ENCODE measurements around the gene PACS2.
"Not testable (repeated sequence)": the region's sequence is repeated elsewhere in the genome, so short reads cannot be mapped to it uniquely, and the experiment has no call there.

Gene PACS2

DNA sequence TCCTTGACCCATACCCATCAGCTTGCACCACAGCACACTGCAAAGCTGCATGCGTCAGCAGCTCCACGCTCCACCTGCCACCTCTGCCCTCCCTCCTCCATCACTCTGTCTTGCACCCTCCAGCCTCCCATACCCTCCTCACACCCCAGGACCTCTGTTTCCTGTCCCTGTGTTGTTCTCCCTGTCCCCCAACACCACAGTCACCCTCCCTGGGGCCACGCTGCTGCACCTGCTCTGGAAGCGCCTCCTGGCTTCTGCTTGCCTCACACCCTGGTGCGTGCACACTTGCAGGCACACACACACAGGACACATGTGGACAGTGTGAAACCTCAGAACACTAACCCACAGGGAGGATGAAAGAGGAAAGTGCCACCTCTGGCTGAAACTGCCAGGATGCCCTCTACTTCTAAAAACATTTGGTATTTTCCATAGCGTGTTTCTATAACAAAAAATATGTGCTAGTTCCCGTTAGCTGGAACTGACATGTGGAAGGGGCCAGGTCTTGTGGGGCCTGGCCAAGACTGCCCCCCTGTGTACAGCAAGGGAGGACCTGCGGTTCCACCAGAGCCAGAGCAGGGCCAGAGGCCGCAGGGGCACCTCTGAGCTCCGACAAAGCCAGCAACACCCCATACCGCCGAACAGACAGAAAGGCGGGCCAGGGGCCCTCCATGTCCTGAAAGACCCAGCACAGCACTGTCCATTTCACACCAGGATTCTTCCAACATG lies 23.8 kb upstream of the PACS2 start:
- no peak for TF ChIP-seq CTCF (IDR thresholded peaks at IDR 0.05; ENCODE audit: extremely low read depth, missing control alignments)
- DNase-seq (ENCODE audit: low spot score): no peak

- DNase-seq (ENCODE audit: low spot score): no peak
- TF ChIP-seq CTCF (IDR thresholded peaks at IDR 0.05; ENCODE audit: extremely low read depth, missing control alignments): no peak
These were observed 21.5 kb upstream of the PACS2 start for GRCh38 chr14:105292826-105293711.

- DNase-seq (ENCODE audit: low spot score): no peak
- TF ChIP-seq CTCF (IDR thresholded peaks at IDR 0.05; ENCODE audit: extremely low read depth, missing control alignments): no peak
These were observed 20.4 kb upstream of the PACS2 start for GRCh38 chr14:105294142-105294597.

GRCh38 chr14:105297311-105297710 lies 17.2 kb upstream of the PACS2 start:
- DNase-seq (ENCODE audit: low spot score): not testable (repeated sequence)

DNA sequence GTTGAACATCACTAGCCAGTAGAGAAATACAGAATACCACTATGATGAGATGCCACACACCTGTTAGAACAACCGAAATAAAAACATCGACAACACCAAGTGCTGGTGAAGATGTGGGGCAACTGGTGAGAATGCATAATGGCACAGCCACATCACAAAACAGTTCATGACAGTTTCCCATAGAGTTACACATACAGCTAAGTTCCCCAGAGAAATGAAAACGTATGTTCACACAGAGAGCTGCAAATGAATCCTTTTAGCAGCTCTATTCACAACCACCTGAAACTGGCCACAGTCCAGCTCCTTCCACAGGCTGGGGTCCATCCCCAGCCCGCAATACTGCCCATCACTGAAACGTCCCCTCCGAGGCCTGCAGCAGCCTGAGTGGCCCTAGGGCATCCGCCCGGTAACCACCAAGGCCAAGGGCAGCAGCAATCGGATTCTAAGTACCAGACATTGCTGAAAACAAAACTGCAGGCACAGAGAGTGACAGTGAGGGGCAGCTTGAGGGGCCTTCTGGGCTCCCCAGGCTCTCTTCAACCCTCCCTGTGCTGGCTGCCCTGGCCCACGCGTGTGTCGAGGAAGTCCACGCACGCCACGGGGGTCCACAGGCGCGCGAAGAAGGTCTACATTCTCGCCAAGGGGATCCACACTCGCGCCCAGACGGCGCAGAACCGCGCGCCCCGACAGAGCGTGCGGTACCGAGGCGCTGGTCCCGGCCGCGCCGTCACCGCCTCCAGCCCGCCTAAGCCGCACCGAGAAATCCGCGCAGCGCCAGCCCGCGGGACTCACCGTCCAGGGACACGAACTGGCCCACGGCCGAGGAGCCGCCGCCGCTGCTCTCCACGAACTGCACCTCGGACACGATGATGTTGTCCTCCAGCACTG lies 14.7 kb upstream of the PACS2 start:
- TF ChIP-seq CTCF (IDR thresholded peaks at IDR 0.05; ENCODE audit: extremely low read depth, missing control alignments): no peak
- DNase-seq (ENCODE audit: low spot score): peak; percentile 35

GRCh38 chr14:105300542-105301102 lies 13.9 kb upstream of the PACS2 start, which contains the start of gene BRF1:
TSS of gene BRF1 (minus strand) at chr14:105301001. CDS start at chr14:105300629, 372 bp downstream.
- no peak for TF ChIP-seq CTCF (IDR thresholded peaks at IDR 0.05; ENCODE audit: extremely low read depth, missing control alignments)
- peak; percentile 99 for DNase-seq (ENCODE audit: low spot score)
